Stimulated activated CD8-positive, alpha-beta memory T cell treated with anti-CD3 and anti-CD28 coated beads, Interleukin-15, amount 100 ng/mL, for 24 hours (primary cell): Measurements from ENCODE around the gene CASR.

Experiments used
- DNase-seq: peaks from one replicate; pipeline ENCODE4 v3.0.0-alpha.2; 2020; ENCODE audit warnings: low read depth

CASR gene

GRCh38 chr3:122307094-122307687 is 123.7 kb downstream of the CASR start:
- no peak for DNase-seq

- no peak for DNase-seq
These were observed 124.5 kb downstream of the CASR start for GRCh38 chr3:122307976-122308375.

GRCh38 chr3:122310361-122310760 is 126.9 kb downstream of the CASR start:
- DNase-seq, result no peak

- DNase-seq, result no peak
These were observed 129.4 kb downstream of the CASR start for GRCh38 chr3:122312826-122313225.

- DNase-seq, result no peak
These were observed 129.8 kb downstream of the CASR start for GRCh38 chr3:122313281-122313680.

- DNase-seq, result no peak
These were observed 130.9 kb downstream of the CASR start for GRCh38 chr3:122314228-122314876.

- no peak for DNase-seq
These were observed 132.2 kb downstream of the CASR start for GRCh38 chr3:122315619-122316018.

- no peak for DNase-seq
These were observed 132.9 kb downstream of the CASR start for GRCh38 chr3:122316368-122316767.

GRCh38 chr3:122318620-122319019 is 135.2 kb downstream of the CASR start:
- no peak for DNase-seq

- no peak for DNase-seq
These were observed 138.9 kb downstream of the CASR start for GRCh38 chr3:122322095-122323075.

GRCh38 chr3:122324871-122325323 is 141.4 kb downstream of the CASR start, which contains the start of gene CSTA:
Gene CSTA (plus strand): TSS chr3:122325248. CDS start chr3:122325293, 45 bp downstream.
- no peak for DNase-seq

GRCh38 chr3:122325769-122326168 is 142.3 kb downstream of the CASR start:
- no peak for DNase-seq

GRCh38 chr3:122331886-122332285 is 148.4 kb downstream of the CASR start:
- no peak for DNase-seq

GRCh38 chr3:122332551-122332950 is 149.1 kb downstream of the CASR start:
- no peak for DNase-seq
